CD4-positive, alpha-beta T cell treated with Interleukin-17A for 4 hours (primary cell): Measurements from ENCODE around the gene RPL35.
A peak's percentile ranks its signal among the peaks of the same experiment; 100 is the strongest.

ENCODE experiments used
- DNase-seq: peaks from one replicate; pipeline ENCODE4 v3.0.0-alpha.2; 2020; ENCODE audit warnings: mixed read lengths

RPL35 gene

GRCh38 chr9:124861342-124862229 lies at the start of gene RPL35, which contains the start of gene ARPC5L:
Gene RPL35, minus strand, starts transcription at chr9:124861957. Its CDS starts 45 bp downstream, at chr9:124861912.
Gene ARPC5L, plus strand, starts transcription at chr9:124862130. Its CDS starts 7,161 bp downstream, at chr9:124869291.
- peak; percentile 97 for DNase-seq

GRCh38 chr9:124908098-124908497 lies 46.3 kb upstream of the RPL35 start:
- no peak for DNase-seq

- no peak for DNase-seq
These were observed 45.2 kb upstream of the RPL35 start for GRCh38 chr9:124906966-124907365.

GRCh38 chr9:124899845-124900244 lies 38.1 kb upstream of the RPL35 start:
- DNase-seq: no peak

GRCh38 chr9:124897570-124898460 lies 36.1 kb upstream of the RPL35 start:
- no peak for DNase-seq

GRCh38 chr9:124894741-124895170 lies 33.0 kb upstream of the RPL35 start:
- peak; percentile 45 for DNase-seq

GRCh38 chr9:124894035-124894740 lies 32.4 kb upstream of the RPL35 start:
- DNase-seq: no peak

GRCh38 chr9:124890179-124890578 lies 28.4 kb upstream of the RPL35 start:
- DNase-seq: no peak

- no peak for DNase-seq
These were observed 27.2 kb upstream of the RPL35 start for GRCh38 chr9:124889006-124889405.

- DNase-seq: no peak
These were observed 26.1 kb upstream of the RPL35 start for GRCh38 chr9:124887832-124888231.

GRCh38 chr9:124886866-124887492 lies 25.2 kb upstream of the RPL35 start:
- DNase-seq: no peak

GRCh38 chr9:124886461-124886860 lies 24.7 kb upstream of the RPL35 start:
- DNase-seq: no peak

GRCh38 chr9:124885551-124885950 lies 23.8 kb upstream of the RPL35 start:
- no peak for DNase-seq

GRCh38 chr9:124884376-124884775 lies 22.6 kb upstream of the RPL35 start:
- no peak for DNase-seq

GRCh38 chr9:124882231-124882630 lies 20.5 kb upstream of the RPL35 start:
- no peak for DNase-seq

GRCh38 chr9:124881138-124881743 lies 19.5 kb upstream of the RPL35 start:
- no peak for DNase-seq

GRCh38 chr9:124880501-124880900 lies 18.7 kb upstream of the RPL35 start:
- DNase-seq: no peak

- DNase-seq: no peak
These were observed 17.5 kb upstream of the RPL35 start for GRCh38 chr9:124879226-124879625.

- DNase-seq: no peak
These were observed 16.8 kb upstream of the RPL35 start for GRCh38 chr9:124878518-124878917.

GRCh38 chr9:124878021-124878420 lies 16.3 kb upstream of the RPL35 start:
- no peak for DNase-seq

- no peak for DNase-seq
These were observed 15.4 kb upstream of the RPL35 start for GRCh38 chr9:124877021-124877782.
